Ovary (tissue), 9 donors: ENCODE data around the gene PDE4D. TPM values are rescaled to one million over a fixed set of nuclear protein-coding genes. Genes with fewer than 3 reads are reported as not detected.

Experiments
- DNase-seq, 5 donors: peaks; one replicate each; pipeline ENCODE4 v3.0.0-alpha.2; 2019 to 2020
- H3K27ac ChIP-seq, 2 donors: fragments of 200-600 bp; one replicate each; pipeline versions ENCODE4 v1.5.1 to v1.8.0; 2019 to 2022
- H3K27me3 ChIP-seq: fragments of 200-600 bp; one replicate; pipeline ENCODE4 v1.8.0; 2022
- H3K36me3 ChIP-seq: fragments of 200-600 bp; sonication (generic); one replicate; pipeline ENCODE4 v1.5.1; 2019
- H3K4me1 ChIP-seq: one replicate; pipeline ENCODE4 v1.8.1; 2013; ENCODE audit warnings: mild to moderate bottlenecking, moderate library complexity; ENCODE audit not compliant: insufficient read depth
- H3K4me3 ChIP-seq: fragments of 200-600 bp; sonication (generic); one replicate; pipeline ENCODE4 v1.5.1; 2017
- H3K9me3 ChIP-seq, 2 donors: fragments of 200-600 bp in 1 of 2; sonication (generic) in 1 of 2; one replicate each; pipeline versions ENCODE4 v1.5.1 to v1.8.1; 2013 to 2019; ENCODE audit warnings: mild to moderate bottlenecking in 1 of 2, moderate library complexity in 1 of 2
- EP300 ChIP-seq: sonication (generic); formaldehyde crosslinking; IDR thresholded peaks from one replicate; pipeline ENCODE4 v1.6.1; 2017; ENCODE audit warnings: antibody characterized with exemption
- POLR2A ChIP-seq: fragments of 450-650 bp; IDR thresholded peaks from one replicate; pipeline ENCODE4 v1.6.1; 2017; ENCODE audit warnings: antibody characterized with exemption, mild to moderate bottlenecking, moderate library complexity
- WGBS, 3 donors: extraction: QIAGEN DNeasy Blood & Tissue Kit in 1 of 3; methylation state at CpG; one replicate each; pipeline versions ENCODE4 v1.1.5 to v1.1.7; 2013 to 2017; 5-methylcytosine and 5-hydroxymethylcytosine counted together
- intact Hi-C, 4 donors: fragments of 100-400 bp; cut with DNase I; formaldehyde crosslinking; loops; one replicate each; pipeline versions ENCODE4 v1.11.0 to v1.15.1; 2022 to 2023
- polyA plus RNA-seq, 2 donors: library from polyadenylated mRNA; stranded (reverse); fragments of 200-250 nt in 1 of 2; fragments of 350-450 nt in 1 of 2; fragmentation: Illumina TruSeq in 1 of 2; extraction: RNeasy Lipid Tissue Mini Kit (QIAGEN cat#74804) in 1 of 2; gene quantifications; one replicate each; pipeline ENCODE4 v1.2.3, GENCODE V29; 2013 to 2014
- total RNA-seq, 7 donors: library from RNA; depleted of rRNA in 2 of 7; stranded (reverse); fragments of >200 nt in 2 of 7; fragmentation: NEBNext Ultra II Directional in 3 of 7; extraction: Animal tissue kit (Norgen Biotek cat#: 25700) in 3 of 7; gene quantifications; one replicate each; pipeline versions ENCODE4 v1.1.0 to v1.2.4, GENCODE V29; 2016 to 2023
- TF ChIP-seq, protein P1 (sequence below), 3 donors: fragments of 450-650 bp in 2 of 3; fragments of 200-600 bp in 1 of 3; IDR thresholded peaks; one replicate each; pipeline versions ENCODE4 v1.5.1 to v1.8.0; 2016 to 2022; ENCODE audit warnings: antibody characterized with exemption in 3 of 3, mild to moderate bottlenecking in 1 of 3
- donor health status: DM: no; HTN: no; CAD: no; lungs with moderate emphysema.
- donor health status: DM: no; HTN: no; CAD: no.
- donor health status: Bipolar disorder and iron deficiency.
- donor health status: DM: yes; HTN: yes; CAD: no.
- donor health status: DM: no; HTN: no; CAD: no.
- donor health status: DM: yes; HTN: yes; CAD: no.

The PDE4D gene
- total and polyA plus RNA-seq, 9 donors: 1.3 to 67.6 (median 8.4) TPM

DNA sequence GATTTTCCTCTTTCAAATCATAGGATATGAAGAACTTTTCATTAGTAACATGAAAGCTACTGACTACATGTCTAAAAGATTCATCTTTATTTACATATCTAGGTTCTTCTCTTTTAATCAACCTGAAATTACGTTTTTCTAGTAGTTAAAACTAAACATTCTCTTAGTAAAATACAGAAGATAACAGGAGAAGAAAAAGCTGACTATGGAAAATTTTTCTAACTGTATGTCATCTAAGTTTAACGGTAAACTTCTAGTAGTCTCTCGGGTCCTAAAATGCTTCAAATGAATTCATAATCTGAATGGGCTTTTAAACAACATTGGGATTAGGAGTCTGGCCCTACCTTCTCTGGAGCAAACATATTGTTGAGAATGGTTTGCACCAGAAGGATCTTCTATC, 151.9 kb downstream of the PDE4D start:
- intact Hi-C loops: no loop called here
- no peak for TF ChIP-seq POLR2A
- no peak for TF ChIP-seq EP300
- TF ChIP-seq, protein P1, sequence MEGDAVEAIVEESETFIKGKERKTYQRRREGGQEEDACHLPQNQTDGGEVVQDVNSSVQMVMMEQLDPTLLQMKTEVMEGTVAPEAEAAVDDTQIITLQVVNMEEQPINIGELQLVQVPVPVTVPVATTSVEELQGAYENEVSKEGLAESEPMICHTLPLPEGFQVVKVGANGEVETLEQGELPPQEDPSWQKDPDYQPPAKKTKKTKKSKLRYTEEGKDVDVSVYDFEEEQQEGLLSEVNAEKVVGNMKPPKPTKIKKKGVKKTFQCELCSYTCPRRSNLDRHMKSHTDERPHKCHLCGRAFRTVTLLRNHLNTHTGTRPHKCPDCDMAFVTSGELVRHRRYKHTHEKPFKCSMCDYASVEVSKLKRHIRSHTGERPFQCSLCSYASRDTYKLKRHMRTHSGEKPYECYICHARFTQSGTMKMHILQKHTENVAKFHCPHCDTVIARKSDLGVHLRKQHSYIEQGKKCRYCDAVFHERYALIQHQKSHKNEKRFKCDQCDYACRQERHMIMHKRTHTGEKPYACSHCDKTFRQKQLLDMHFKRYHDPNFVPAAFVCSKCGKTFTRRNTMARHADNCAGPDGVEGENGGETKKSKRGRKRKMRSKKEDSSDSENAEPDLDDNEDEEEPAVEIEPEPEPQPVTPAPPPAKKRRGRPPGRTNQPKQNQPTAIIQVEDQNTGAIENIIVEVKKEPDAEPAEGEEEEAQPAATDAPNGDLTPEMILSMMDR (IDR thresholded peaks at IDR 0.05): no peak
- Histone ChIP-seq H3K9me3 (no peaks in the 10 kb centered on the region), H3K27ac (no peak overlapping the region), H3K27me3 (no peaks in the 10 kb centered on the region), H3K4me3 (no peak overlapping the region), H3K4me1 (no peaks in the 10 kb centered on the region), H3K36me3 (no peaks in the 10 kb centered on the region)
- 67 to 81% (median 72%) methylated on average over 3 of the region's 3 CpGs for WGBS, 3 donors
- no peak for DNase-seq

DNA sequence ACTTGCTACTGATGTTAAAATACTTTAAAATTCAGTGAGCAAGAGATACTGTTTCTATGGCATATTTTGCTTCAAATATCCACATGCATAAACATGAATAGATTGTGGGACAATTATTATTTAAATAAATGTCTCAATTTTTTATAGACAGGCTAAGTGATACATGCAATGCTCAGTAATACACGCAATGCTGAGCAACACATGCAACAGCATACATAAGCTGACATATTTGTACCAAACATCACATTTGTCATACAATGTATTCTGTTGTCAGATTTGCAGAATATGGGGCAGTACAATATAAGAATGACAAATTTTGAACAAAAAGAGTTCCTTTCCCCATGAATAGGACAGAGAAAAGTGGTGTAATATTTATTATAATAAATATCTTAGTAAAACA, 155.5 kb downstream of the PDE4D start:
- no peak for TF ChIP-seq POLR2A
- no peak for TF ChIP-seq EP300
- TF ChIP-seq, protein P1 (IDR thresholded peaks at IDR 0.05): no peak
- 84 to 90% (median 86%) methylated on average over 1 of the region's 1 CpG for WGBS, 3 donors
- H3K27ac ChIP-seq: no peak overlapping the region

DNA sequence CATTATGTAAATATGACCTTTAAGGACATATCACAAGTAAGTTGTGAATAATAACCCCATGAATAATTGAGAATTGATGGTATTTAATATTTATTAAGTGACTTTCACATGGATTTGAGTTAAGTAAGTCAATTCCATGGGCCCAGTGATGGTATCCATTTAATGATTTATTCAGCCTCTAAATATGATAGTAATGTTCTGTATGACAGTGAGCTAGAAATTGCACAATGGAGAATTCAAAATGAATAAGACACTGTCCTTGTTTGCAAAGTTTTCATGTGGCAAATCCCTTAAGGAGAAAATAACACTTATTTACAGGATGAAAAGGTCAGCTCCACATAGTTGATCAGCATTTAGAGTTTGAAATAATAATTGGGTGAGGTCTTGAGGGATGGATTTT, 160.7 kb downstream of the PDE4D start:
- H3K27ac ChIP-seq: no peak overlapping the region
- TF ChIP-seq EP300 (no peak), POLR2A (no peak)
- TF ChIP-seq, protein P1 (IDR thresholded peaks at IDR 0.05): no peak
- no peaks in the 10 kb centered on the region for H3K36me3 ChIP-seq
- DNase-seq: no peak
- H3K9me3 ChIP-seq: no peaks in the 10 kb centered on the region
- no peaks in the 10 kb centered on the region for H3K27me3 ChIP-seq
- H3K4me1 ChIP-seq: no peaks in the 10 kb centered on the region
- intact Hi-C loops: no loop called here
- no peak overlapping the region for H3K4me3 ChIP-seq

More for the DNA sequence above, 155.5 kb downstream of the PDE4D start:
- DNase-seq: no peak
- H3K27me3 ChIP-seq: no peaks in the 10 kb centered on the region
- H3K36me3 ChIP-seq: no peaks in the 10 kb centered on the region
- intact Hi-C loops: no loop called here
- H3K4me3 ChIP-seq: no peak overlapping the region
- H3K9me3 ChIP-seq: no peaks in the 10 kb centered on the region
- no peaks in the 10 kb centered on the region for H3K4me1 ChIP-seq

DNA sequence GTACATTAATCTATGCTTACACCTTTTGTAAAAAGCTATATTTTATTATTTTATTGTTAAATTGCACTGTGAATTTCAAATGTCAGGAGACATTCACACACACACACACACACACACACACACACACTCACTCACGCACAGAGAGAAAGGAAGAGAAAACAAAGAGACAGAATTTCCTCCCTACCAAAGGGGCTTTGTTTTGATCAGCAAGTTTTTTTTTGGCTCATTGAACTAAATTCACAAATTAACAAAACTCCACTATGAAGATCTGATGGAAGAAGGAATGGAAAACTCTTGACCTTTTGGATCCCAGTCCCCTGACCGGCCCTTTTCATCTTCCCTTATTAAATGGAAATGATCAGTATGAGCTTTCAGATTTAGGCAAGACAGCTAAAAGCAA, 161.2 kb downstream of the PDE4D start:
- Histone ChIP-seq H3K36me3 (no peaks in the 10 kb centered on the region), H3K27me3 (no peaks in the 10 kb centered on the region), H3K4me1 (no peaks in the 10 kb centered on the region), H3K27ac (no peak overlapping the region), H3K9me3 (no peaks in the 10 kb centered on the region), H3K4me3 (no peak overlapping the region)
- DNase-seq: no peak
- TF ChIP-seq POLR2A (no peak), EP300 (no peak)
- TF ChIP-seq, protein P1 (IDR thresholded peaks at IDR 0.05): no peak
- 80 to 88% (median 82%) methylated on average over 2 of the region's 2 CpGs for WGBS, 3 donors
- intact Hi-C loops: no loop called here

DNA sequence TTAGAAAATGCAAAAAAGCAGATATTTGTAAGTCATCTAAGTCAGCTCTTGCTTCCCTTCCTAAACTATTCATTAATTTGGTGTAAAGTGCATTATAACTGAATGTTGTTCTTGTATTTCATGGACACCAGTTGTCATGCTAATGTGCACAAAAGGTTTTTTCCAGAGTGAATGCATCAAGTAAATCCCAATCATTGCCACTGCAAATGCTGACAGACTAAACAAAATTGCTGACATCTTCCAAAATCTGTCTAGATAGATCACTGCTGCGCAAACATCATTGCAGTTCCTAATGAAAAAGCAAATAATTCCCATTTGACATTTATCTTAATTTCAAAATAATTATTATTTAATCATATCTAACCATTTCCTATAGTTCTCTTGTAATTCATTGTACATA, 161.7 kb downstream of the PDE4D start:
- WGBS, 3 donors: 97 to 100% (median 98%) methylated on average over 1 of the region's 1 CpG
- DNase-seq: no peak
- no peak for TF ChIP-seq POLR2A
- no peak for TF ChIP-seq EP300
- TF ChIP-seq, protein P1 (IDR thresholded peaks at IDR 0.05): no peak
- H3K27ac ChIP-seq: no peak overlapping the region
- H3K4me3 ChIP-seq: no peak overlapping the region
- H3K36me3 ChIP-seq: no peaks in the 10 kb centered on the region
- no peaks in the 10 kb centered on the region for H3K27me3 ChIP-seq
- intact Hi-C loops: no loop called here
- H3K9me3 ChIP-seq: no peaks in the 10 kb centered on the region
- no peaks in the 10 kb centered on the region for H3K4me1 ChIP-seq
